ENCODE data around the gene EEIG1. TPM values are rescaled to one million over a fixed set of nuclear protein-coding genes. Genes with fewer than 3 reads are reported as not detected.

The EEIG1 gene
- total RNA-seq, 1 experiment from 2014 or later: 52.3 TPM

GRCh38 chr9:127934248-127934647, 46.5 kb downstream of the EEIG1 start:
- TF ChIP-seq CTCF (conservative IDR thresholded peaks at IDR 0.05): no peak
- no peak overlapping the region for H3K23ac ChIP-seq (ENCODE audit: insufficient read length, low read depth, low read length)
- no peaks in the 10 kb centered on the region; a peak in 1 of 5 replicates for H3K9me3 Mint-ChIP-seq
- H3T11ph ChIP-seq (ENCODE audit: low read length): no peak overlapping the region
- no peaks in the 10 kb centered on the region for H3K79me2 ChIP-seq (ENCODE audit: insufficient read depth, low read length)
- H3K4me2 ChIP-seq (ENCODE audit: insufficient read depth, insufficient read length, low read length): no peak overlapping the region
- no peak overlapping the region for H3K4ac ChIP-seq (ENCODE audit: low read depth, low read length)
- no peak overlapping the region for H3K14ac ChIP-seq (ENCODE audit: insufficient read depth, low read length)
- no peaks in the 10 kb centered on the region for H3K9me3 ChIP-seq (ENCODE audit: control insufficient read depth, low read depth, low read length)
- H2AFZ ChIP-seq (ENCODE audit: low read length): no peak overlapping the region
- peaks cover 40 to 44% of the 10 kb centered on the region in 2 experiments for H3K4me1 Mint-ChIP-seq
- no peak overlapping the region for H3K27ac ChIP-seq (ENCODE audit: insufficient read length, low read depth, low read length)
- no peak overlapping the region for H4K5ac ChIP-seq (ENCODE audit: insufficient read length, low read depth, low read length)
- no peak overlapping the region for H4K8ac ChIP-seq (replicated peaks; ENCODE audit: insufficient read length, low read depth, low read length)
- H3K27me3 ChIP-seq (ENCODE audit: insufficient read depth, low read length): no peaks in the 10 kb centered on the region
- no peaks in the 10 kb centered on the region for H3K4me1 ChIP-seq (ENCODE audit: insufficient read depth, low read length)
- peaks cover 9% of the 10 kb centered on the region for H3K23me2 ChIP-seq (ENCODE audit: insufficient read length, low read depth, low read length, poor library complexity, severe bottlenecking)
- no CpG with 5 or more reads among the region's 4 CpGs for WGBS (ENCODE audit: extremely low coverage, insufficient read length, low lambda C conversion rate)
- H4K20me1 ChIP-seq (ENCODE audit: control insufficient read depth, insufficient read depth, insufficient read length): no peaks in the 10 kb centered on the region
- peaks cover 2 to 16% (median 8%) of the 10 kb centered on the region in 3 experiments; a peak in 6 of 7 replicates for H3K36me3 Mint-ChIP-seq (ENCODE audit: insufficient read depth in 1 of 3, low read depth in 3 of 3)
- peak overlapping the region in 1 of 2 experiments; percentile 45; a peak in 2 of 5 replicates for H3K4me3 Mint-ChIP-seq
- no peak overlapping the region for H2BK120ac ChIP-seq (ENCODE audit: low read depth, low read length, poor library complexity, severe bottlenecking)
- no peak overlapping the region for H2BK5ac ChIP-seq (ENCODE audit: insufficient read length, low read length)
- H3K27ac Mint-ChIP-seq: peak overlapping the region in 1 of 3 experiments; percentile 49; a peak in 1 of 7 replicates
- H2BK20ac ChIP-seq (ENCODE audit: low read depth, low read length, poor library complexity, severe bottlenecking): no peak overlapping the region
- peaks cover 10% of the 10 kb centered on the region for H3K79me1 ChIP-seq (ENCODE audit: insufficient read depth, low read depth, low read length, poor library complexity, severe bottlenecking)
- no peak for DNase-seq
- H2BK12ac ChIP-seq (ENCODE audit: insufficient read length, low read depth, low read length): no peak overlapping the region
- peaks cover 17% of the 10 kb centered on the region for H3K27me3 Mint-ChIP-seq (ENCODE audit: low read depth)
- H3K56ac ChIP-seq (ENCODE audit: insufficient read length, low read depth, low read length): no peak overlapping the region
- no peak overlapping the region for H3K9ac ChIP-seq (ENCODE audit: extremely low read depth, insufficient read length, low read length)
- H2BK15ac ChIP-seq (ENCODE audit: low read depth, low read length): no peak overlapping the region
- no peak overlapping the region for H2AK5ac ChIP-seq (ENCODE audit: insufficient read length, low read length)
- H4K91ac ChIP-seq (ENCODE audit: insufficient read length, low read depth, low read length): no peak overlapping the region
- H3K18ac ChIP-seq (ENCODE audit: insufficient read length, low read depth, low read length): no peak overlapping the region

All from H9 (cell line).